HG03064 (cell line): ENCODE data around the gene AURKA.
"Not testable (repeated sequence)": the region's sequence is repeated elsewhere in the genome, so short reads cannot be mapped to it uniquely, and the experiment has no call there.

Experiments used
- ATAC-seq: cut with Tn5 transposase; IDR thresholded peaks from one replicate; pipeline ENCODE4 v1.9.1; 2021; ENCODE audit warnings: low read depth; ENCODE audit not compliant: unreplicated experiment

AURKA gene

DNA sequence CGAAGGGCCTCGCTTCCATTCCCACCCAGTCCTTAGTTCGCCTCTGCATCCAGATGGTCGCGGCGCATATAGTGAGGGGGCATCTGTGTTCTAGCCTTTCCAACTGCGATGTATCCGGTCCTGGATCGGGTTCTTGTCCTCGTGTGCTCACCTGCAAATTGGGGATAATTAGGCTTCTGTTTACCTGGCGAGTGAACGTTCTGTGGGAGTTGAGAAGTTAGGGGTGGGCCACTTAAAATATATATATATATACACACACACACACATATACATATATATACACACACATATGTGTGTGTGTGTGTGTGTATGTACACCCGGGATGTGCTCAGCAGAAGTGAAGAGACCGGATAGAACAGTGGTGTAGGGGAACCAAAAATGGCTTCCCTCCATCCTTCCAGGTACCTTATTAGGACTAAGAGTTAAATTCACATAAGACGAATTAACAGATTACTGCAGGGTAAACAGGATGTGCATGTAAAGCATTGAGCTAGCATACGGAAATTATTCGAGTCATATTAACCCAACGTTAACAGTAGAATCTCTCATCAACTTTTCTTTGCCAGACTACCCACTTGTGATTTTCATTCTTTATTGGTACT, 967 bp upstream of the AURKA start:
- no peak for ATAC-seq

DNA sequence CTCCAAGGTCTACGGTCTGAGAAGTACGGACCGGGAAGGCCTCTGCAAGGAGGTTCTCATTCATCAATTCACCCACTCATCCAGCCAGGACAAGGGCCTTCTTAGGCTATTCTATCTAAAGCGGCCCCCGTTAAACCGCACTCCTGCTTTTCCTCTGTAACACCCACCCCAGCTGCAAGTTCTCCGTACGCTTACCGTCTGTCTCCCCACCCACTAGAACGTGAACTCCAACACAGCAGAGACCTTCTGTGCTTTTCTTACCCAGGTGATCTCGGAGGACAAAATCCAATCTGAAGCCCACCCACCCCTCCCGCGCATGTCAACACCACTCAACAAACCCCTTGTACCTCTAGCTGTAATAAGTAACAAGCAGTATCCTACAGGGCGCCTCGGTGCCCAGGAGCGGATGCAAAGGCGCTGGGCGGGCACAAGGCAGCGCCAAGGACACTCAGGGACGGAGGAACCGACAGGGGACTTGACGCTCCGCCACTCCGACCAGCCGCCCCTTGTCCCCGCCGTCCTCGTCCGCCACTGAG, 351 bp downstream of the AURKA start:
- peak; percentile 35 for ATAC-seq

DNA sequence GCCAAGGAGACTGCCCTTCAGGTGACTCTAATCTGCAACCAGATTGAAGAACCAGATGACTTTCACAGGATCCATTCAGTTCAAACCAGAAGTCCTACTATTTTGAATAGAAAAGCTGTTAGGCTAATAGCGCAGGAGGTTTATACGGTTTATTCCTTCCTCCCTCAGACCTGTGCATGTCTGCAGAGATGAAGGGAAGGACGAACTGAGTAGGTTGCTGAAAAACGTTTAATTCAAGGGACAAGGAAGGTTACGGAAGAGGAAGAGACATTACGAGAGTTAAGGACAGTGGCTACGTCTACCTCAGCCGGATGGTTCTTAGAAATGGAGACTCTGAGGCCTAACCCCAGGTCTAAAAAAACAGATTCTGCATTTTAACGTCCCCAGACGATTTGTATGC, 978 bp downstream of the AURKA start:
- no peak for ATAC-seq

DNA sequence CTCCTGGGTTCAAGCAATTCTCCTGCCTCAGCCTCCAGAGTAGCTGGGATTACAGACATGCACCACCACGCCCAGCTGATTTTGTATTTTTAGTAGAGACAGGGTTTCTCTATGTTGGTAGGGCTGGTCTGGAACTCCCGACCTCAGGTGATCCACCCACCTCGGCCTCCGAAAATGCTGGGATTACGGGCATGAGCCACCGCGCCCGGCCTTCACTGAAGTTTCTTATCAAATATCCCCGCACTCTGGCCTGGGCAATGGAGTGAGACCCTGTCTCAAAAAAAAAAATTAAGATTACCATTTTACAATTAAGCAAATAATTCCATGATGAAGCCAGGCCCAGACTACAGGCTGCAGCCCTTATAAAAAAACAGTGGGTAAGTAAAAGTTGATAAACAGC, 1.6 kb downstream of the AURKA start:
- not testable (repeated sequence) for ATAC-seq

DNA sequence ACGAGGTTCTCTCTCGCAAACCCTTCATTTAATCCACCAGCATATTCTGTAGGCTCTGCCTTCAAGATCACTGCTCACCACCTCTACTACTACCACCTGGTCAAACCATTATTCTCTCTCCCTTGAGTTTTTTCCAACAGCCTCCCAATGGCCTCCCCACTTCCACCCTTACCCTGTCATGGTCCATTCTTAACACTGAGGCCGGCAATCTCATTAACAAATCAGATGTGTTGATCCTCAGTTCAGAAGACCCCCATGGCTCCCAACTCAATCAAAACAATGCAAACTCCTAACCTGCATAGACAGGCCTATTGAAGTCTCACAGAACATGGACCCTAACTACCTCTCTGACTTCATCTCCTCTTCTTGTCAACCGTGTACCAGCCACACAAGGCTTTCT, 2.2 kb downstream of the AURKA start:
- no peak for ATAC-seq

DNA sequence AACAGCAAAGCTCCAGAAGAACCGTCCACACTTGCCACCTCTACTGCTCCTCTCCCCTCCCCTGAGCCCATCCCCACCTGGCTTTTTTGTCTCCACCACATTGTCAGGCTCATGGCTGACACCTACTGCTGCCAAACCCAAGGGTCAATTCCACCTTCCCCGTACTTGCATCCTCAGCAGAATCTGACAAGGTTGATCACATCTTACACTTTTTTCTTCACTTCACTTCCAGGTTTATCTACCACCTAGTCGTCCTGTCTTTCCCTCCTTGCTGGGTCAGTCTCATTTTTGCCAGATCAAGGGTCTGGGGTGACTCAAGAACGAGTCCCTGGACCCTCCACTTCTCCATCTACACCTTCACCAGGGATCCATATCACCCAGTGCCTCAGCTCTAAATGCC, 3.1 kb downstream of the AURKA start:
- ATAC-seq = no peak

DNA sequence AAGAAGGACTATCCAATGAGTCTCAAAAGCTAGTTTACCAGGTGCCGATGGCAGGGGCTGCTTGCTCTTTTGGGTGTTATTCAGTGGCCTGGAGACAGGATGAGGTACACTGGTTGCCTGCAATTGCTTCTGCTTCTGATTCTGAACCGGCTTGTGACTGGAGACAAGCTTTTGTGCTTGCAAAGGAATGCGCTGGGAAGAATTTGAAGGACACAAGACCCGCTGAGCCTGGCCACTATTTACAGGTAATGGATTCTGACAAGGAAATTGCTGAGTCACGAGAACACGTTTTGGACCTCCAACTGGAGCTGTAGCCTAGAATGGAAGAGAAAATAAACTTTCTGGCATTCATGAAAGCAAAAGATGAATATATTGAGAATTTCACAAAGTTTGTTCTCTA, 5.8 kb downstream of the AURKA start:
- ATAC-seq = no peak

DNA sequence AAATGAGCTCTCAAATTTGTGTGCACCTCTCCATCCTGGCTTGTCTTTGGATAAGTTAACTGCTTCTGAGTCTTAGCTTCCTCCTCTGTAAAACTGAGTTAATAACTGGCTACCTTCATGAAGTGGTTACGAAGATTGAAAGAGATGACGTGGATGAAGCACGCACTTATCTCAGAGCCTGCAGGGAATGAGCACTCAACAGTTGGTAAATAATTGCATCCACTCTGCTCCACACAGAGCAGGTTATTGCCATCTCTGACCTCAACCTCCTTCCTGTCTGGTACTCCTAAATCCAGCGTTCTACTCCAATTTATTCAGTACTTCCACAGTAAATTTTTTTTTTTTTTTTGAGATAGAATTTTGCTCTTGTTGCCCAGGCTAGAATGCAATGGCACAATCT, 6.9 kb downstream of the AURKA start:
- no peak for ATAC-seq

DNA sequence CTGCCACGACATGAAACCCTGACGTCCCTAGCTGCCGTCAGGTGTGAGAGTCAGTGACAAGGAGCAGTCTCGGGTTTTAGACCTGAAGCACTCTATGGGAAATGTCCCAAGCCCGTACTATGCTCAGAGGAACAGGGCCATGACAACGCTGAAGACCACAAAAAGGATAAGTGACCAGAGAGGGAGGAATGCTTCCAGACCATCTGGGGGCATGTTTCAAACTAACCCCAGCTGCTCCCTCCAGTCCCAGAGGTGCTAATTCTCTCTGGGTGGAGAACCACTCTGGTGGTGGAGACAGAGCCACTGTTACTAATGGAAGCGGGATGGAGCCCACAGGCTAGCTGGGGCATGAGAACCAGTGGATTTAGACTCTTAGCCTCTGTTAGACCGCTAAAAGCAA, 8.7 kb downstream of the AURKA start:
- ATAC-seq = no peak

DNA sequence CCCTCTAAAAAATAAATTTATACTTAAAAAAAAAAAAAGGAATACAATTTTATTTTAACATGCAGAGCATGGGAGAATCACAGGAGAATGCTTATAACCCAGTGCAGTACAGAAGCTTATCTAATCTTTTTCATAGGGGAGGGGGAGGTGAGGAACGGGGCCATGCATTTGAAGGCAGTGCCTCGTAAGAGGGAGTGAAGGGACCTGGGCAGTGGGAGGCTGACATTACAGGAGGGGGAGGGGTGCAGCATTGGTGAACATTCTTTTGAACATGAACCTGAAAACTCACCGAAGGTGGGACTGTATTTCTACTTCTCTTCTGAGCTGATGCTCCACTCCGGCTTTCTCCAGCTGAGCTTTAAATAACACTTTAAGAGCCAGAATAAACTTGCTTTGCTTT, 9.3 kb downstream of the AURKA start:
- no peak for ATAC-seq

DNA sequence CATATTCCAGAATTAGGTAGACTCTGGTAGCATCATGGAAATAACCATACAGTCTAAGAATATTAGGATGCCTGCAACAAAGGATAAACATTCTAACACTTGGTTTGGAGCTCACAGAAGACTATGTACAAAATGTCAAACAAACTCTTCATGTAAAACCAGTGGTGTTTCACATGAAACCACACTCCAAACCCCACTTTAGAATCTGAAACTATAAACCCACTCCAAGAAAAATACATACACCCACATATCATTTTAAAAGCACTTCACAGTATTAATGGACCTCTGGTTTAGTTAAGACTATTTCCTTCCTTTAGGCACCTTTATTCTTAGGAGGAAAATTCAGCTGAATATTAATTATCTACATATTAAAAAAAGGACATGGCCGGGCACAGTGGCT, 10.5 kb downstream of the AURKA start:
- ATAC-seq = no peak

DNA sequence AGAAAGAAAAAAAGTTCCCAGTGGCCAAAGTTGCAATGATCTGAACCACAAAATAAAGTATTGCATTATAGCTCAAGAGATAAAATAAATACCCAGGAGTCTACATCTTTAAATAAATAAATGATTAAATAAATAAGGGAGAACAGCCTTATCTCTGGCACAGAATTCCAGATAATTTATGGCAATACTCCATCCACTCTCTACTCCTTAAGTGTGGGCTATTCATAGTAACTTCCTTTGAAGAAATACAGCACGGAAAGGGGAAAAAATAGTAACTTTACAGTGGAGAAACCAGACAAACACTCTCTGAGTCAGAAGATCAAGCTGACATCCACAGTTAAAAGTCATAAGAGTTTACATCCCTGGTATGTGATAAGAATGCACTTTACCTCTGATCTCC, 11.6 kb downstream of the AURKA start:
- no peak for ATAC-seq

DNA sequence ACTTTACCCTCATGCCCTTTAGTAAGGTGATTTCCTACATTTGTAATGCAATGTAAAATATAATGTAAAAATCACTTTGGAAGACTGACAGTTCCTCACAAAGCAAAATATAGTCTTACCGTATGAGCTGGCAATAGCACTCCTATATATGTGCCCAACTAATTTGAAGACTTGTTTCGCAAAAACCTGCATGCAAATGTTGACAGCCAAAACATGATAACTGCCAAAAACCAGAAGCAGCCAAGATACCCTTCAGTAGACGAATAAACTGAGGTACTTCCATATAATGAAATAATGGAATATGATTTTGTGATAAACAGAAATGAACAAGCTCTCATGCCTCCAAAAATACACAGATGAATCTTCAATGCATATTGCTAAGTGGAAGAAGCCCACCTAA, 13.6 kb downstream of the AURKA start:
- no peak for ATAC-seq

DNA sequence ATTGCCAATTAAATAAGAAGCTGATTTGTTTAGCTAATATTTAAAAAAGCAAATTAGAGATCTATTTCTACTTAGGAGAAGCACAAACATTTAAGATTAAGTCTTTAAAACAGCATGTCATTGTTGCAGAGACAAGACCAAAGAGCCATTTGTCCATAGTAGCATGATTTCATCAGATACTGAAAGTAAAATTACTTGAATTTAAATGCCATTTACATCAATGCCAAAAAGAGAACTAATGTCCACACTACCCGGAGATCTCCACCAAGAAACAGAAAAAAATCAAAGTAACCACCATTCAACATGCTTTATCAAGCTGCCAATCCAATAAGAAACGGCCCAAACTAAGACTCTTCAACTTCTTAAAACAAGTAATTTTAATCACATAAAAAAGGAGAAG, 15.7 kb downstream of the AURKA start:
- ATAC-seq = no peak

DNA sequence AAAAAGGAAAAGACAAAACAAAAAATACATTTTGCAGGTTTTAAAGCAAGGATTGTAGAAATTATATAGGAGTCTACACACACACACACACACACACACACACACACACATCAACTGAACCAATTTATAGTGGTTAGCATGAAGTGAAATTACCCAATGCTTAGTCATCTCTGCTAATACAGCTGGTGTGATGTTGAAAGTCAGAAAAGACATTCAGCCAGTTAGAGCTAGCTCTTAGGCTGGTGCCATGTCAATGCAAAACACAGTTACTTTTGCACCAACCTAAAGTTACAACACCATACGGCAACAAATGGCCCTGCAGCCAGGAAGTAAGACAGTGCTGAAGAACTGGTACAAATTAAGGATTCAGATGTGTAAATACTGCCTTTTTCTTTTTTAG, 18.1 kb downstream of the AURKA start:
- no peak for ATAC-seq

DNA sequence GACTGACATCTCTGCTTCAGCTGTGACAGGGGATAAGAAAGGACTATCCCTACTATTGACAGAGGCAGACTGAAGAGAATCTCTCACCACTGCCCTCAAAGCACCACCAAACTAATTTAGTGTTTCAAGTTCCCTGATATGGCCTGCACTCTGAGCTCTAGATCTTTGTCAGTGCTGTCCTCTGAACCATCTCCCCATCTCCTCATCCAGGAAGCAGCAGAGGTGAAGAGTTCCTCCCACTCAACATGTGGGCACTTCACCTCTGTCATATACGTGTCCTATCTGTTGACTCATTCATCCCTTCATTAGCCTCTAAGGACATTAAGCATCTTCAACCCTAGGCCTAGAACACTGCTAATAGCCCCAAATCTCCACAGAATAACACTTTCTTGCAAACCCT, 19.2 kb downstream of the AURKA start:
- ATAC-seq = no peak

DNA sequence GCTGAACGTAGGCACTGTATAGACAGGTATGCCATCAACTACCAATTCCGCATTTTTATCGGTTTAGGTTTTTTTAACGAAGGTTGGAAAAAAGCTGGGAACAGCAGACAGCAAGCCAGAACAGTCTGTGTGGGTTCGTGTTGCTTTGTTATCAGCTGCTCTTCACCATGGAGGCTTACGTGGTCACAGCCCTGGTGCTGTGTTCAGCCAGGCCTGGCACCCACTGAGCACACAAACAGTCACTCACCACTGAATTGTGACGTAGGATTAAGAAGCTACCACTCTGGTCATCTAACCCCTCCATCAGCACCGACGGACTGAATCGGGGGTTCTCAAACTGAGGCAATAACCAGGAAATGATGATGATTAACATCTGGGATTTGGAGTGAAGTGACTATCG, 20.0 kb downstream of the AURKA start:
- no peak for ATAC-seq

DNA sequence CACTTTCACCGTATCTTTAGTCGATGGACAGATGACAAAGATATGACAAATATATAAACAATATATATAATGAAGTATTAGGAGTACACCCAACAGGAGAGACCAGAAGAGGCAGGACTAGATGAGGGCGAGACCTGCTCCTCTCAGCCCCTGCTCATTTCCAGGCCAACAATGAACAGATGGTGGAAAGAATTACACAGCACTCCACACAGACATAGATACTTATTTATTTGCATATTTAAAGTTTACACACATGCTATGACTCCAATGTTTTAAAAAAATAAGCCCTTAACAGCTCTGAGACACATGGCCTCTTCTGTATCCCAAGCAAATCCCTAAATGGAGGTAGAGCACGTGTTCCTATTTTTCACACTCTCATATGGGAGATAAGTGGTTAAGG, 22.8 kb downstream of the AURKA start:
- no peak for ATAC-seq

DNA sequence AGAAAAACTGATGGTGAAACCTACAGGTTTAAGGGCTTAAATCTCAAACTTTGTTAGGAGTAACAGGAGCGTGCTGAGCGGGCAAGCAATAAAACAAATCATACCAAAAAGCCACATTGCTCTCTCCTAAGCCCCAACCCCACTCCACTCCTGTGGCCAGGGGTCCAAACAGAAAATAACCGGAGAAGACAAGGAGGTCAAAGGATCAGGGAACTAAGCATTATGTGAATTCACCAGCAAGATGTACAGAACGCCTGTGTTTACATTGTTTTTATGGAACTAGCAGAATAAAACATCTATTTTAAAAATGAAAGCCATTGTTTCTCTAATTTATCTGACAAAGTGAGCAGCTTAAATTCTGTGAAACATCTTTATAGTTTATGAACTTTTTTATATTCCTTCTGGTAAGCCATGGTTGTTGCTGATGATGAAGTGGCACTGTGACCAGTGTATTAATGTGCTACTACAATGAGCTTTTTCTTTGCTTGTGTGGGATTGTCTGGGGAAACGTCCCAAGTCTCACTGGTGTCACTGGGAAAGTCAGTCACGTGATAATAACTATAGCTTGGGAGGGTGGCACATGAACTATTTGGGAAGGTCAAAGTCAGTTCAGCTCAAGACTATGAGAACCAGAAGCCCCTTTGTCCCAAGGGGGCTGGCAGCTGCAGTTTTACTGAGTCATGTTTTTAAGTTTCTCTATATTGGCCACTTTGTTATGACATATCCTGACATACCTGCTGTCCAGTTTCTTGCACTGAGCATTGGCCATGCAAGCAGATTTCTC, 23.5 kb downstream of the AURKA start:
- no peak for ATAC-seq

DNA sequence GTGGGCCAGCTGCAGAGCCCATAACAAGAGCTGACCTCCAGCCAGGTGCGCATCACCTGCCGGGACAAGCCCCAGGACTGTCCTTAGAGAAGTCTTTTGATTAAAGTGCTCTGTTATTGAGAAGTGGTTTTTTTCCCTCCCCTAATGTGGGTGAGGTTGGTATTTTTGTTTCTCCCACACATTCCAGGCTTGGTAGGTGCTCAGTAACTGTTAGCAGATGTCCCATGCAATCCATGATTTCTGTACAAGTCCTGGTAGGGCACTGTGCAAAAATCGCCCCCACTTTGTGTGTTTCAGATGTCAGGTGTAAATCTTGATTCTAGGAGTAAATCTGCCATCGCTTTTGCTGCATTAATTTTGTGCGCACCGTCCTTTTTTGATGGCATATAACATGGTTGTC, 28.5 kb downstream of the AURKA start:
- no peak for ATAC-seq

DNA sequence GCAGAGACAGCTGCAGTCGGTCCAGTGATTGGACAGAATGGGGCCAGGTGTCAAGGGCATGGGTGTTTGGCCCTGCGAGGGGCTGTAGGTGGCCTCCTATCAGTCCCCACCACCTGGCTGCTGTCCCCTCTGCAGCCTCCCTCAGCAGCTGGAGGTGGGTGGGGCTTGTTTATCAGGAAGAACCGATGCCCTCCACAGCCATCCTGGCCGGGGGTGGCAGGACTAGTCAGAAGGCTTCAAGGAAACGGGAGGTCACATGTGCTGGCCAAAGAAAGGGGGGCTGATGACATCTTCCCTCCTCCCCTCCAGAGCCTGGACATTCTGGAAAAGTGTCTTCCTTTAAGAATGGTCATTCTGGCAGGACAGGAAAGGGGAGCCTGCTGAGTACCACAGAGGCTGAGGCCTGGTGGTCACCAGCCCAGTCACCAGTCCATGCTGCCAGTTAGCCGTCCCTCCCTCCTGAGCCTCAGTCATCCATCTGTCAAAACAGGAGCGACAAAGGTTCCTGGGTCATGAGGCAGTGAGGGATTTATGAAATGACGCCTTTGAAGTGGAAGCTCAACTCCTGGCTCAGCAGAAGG, 29.1 kb downstream of the AURKA start:
- ATAC-seq = no peak

DNA sequence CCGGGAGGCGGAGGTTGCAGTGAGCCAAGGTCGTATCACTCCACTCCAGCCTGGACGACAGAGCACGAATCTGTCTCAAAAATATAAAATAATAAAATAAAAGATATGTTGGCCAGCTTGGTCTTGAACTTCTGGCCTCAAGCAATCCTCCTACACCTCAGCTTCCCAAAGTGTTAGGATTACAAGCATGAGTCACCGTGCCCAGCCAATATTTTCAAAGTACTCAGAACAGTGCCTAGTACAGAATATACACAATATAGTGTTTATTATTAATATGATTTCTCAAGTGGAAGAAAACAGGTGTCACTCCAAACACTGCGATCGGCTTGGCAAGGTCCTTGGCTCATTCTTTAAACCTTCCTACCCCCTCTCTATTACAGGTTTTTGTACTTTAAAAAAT, 30.1 kb downstream of the AURKA start:
- no peak for ATAC-seq
